ENCODE data around the gene NDUFA3. TPM values are rescaled to one million over a fixed set of nuclear protein-coding genes. Genes with fewer than 3 reads are reported as not detected.

NDUFA3 gene
- polyA plus RNA-seq, 3 donors: 84.6 to 151 (median 147) TPM

- DNase-seq (ENCODE audit: extremely low read depth in 1 of 11, low read depth in 9 of 11, low spot score in 4 of 11): no peak
These were observed 46.6 kb downstream of the NDUFA3 start for GRCh38 chr19:54149021-54149812.

DNA sequence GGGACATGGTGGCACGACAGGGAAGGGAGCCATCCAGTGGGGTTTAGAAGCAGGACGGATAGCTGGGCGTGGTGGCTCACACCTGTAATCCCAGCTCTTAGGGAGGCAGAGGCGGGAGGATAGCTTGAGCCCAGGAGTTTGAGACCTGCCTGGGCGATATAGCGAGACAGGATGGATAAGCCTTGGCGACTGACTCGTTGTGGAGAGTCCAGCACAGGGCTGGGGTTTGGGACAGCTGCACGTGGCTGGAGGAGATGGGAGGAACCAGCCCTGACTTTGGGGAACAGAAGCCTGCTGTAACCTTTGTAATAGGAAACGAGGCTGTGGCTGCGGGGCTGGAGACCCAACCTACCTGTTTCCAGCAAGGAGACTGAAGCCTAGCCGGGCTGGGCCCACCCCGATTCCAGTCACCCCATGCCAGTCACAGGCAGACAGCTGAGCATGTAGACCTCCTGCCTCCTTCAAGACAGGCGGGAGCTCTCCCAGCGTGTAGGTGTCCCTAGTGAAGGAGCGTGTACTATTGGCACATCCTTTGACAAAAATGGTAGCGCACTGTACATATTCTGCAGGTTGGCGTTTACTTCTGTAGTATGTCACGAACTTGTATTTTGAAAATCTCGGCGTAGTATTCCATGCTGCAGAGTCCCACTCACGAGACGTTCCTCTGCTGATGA is 48.8 kb downstream of the NDUFA3 start:
- no peak for DNase-seq (ENCODE audit: extremely low read depth in 1 of 11, low read depth in 9 of 11, low spot score in 4 of 11)

GRCh38 chr19:54152267-54152666 is 49.6 kb downstream of the NDUFA3 start:
- DNase-seq (ENCODE audit: extremely low read depth in 1 of 11, low read depth in 9 of 11, low spot score in 4 of 11): no peak

DNA sequence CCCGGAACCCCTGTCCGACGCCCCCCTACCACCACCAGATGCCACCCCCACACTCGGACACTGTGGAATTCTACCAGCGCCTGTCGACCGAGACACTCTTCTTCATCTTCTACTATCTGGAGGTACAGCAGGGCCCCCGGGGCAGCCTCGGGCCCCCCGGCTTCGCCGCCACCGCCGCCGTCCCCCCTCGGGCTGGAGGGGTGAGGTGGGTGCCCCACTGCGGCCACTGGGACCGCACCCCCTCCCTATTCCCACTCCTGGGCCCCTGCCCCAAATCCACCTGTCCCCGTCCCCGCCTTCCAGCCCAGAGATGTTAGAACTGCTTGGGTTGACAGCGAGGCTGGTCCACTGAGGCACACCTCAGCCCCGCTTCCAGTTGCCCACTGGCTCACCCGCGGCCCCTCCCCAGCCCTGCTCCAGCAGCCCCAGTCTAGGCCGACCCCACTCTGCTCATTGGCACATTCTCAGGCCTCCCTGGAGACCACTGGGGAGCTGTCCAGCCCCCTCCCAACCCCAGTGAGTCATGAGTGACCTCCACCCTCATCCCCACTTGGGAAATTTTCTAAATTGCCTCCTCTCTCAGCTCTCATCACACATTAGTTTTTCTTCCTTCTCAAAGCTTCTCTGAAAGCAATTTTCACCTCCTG is 50.3 kb downstream of the NDUFA3 start:
- no peak for DNase-seq (ENCODE audit: extremely low read depth in 1 of 11, low read depth in 9 of 11, low spot score in 4 of 11)

DNA sequence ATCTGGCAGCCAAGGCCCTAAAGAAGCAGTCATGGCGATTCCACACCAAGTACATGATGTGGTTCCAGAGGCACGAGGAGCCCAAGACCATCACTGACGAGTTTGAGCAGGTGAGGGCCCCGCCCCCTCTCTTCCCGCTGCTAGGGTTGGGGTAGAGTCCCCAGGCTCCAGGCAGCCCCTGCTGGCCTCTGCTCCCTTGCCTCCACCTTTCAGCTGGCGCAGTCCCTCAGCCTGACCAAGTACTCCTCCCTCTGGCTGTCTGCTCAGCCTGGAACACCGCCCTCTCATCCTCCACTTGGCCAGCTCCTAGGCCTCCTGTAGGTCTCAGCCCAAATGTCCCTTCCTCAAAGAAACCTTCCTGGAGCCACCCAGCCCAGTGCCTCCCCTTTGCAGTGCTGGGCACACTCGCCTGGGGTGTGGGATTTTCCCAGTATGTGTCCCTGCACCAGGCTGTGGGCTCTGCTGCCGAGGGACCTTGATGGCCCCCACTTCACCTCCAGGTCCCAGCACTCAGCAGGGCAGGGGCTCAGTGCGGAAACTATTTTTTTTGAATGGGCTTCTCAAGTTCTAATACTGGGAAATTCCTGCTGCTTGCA is 51.2 kb downstream of the NDUFA3 start:
- DNase-seq (ENCODE audit: extremely low read depth in 1 of 11, low read depth in 9 of 11, low spot score in 4 of 11): no peak

DNA sequence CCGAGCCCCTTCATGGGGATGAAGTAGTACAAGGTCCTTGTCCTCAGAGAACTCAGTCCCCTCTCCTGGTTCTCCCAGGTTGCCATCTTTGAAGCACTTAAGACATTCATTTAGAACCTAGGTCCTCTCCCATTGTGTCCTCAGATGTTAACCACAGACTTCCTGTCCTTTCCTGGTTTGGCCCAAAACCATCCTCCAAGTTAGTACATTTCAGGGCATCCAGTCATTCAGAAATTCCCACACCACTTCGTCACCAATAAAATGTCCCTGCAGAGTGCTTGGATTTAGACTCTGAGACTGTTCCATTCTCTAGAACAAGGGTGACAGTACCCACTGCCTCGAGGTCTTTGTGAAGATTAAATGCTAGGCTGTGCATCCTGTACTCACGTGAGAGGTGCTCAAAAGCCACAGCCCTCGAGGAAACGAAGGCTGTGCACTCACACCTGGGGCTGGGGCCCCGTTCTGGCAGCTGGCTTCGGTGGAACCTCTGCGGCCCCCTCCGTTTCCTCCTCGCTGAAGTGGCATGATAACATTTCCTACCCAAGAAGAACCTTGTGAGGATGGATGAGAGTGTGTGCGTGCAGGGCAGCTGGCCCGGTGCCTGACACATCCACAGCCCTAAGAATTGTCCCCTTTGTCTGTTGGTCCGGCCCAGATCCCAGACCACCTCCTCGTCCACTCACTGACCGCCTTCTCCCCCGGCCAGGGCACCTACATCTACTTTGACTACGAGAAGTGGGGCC is 52.1 kb downstream of the NDUFA3 start:
- no peak for DNase-seq (ENCODE audit: extremely low read depth in 1 of 11, low read depth in 9 of 11, low spot score in 4 of 11)

DNA sequence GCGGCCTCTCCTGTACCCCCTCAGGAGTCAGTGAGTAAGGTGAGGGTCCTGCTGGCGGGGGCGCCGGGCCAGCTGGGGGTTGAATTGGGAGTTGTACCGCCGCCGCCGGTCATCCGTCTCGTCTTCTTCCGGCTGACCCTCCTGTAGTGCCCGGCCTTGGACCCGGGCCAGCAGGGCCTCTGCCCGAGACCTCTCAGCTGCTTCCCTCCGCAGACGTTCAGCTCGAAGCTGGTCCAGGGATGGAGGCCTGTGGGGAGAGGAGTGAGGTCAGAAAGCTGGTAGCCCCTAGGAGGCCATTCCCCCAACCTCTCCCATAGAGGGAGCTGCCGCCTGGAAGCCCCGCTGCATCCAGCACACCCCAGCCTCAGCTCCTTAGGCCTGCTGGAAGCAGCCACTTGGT is 53.0 kb downstream of the NDUFA3 start:
- no peak for DNase-seq (ENCODE audit: extremely low read depth in 1 of 11, low read depth in 9 of 11, low spot score in 4 of 11)

DNA sequence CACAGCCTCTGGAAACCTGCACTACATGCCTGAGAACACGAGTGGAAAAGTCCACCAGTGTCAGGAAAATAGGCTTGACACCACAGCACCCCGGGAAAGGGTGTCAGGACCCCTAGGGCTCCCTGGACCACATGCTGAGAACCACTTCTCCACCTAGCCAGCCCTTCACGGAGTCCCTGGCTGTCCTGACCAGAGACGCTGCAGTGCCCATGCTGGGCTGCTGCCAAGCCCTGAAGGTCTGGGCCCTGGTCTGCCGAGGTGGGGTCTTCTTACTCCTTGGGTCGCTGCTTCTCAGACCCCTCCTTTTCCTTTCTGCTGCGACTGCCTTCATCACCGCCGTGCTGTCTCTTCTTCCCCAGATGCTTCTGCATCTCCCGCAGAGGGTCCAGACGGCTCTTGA is 53.8 kb downstream of the NDUFA3 start:
- DNase-seq (ENCODE audit: extremely low read depth in 1 of 11, low read depth in 9 of 11, low spot score in 4 of 11): no peak

DNA sequence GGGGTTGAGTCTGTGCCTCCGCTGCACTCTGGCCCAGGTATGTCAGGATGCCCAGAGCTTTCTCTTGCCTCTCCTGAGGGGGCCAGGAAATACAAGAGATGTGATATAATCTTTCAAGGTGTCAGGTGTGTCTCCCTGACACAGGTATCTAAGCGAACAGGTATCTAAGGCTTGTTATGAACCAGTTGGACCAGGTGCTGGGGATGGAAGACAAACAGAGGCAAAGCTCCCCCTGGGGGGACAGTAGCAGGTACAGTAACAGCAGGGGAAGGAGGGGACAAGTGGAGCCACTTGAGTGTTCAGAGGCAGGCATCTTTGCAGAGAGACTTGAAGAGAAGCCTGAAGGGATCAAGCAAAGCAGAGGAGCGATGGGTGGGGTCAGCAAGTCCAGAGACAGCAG is 54.3 kb downstream of the NDUFA3 start:
- DNase-seq (ENCODE audit: extremely low read depth in 1 of 11, low read depth in 9 of 11, low spot score in 4 of 11): no peak

Other genes starting within 250 kb of the NDUFA3 start
- gene MYADM, start 235.0 kb upstream of the NDUFA3 start, polyA plus RNA-seq (ENCODE audit: insufficient read length in 3 of 3): 10 to 100 TPM; 68.1 to 75.4 (median 74.2) TPM
- gene PRKCG, start 220.7 kb upstream of the NDUFA3 start, polyA plus RNA-seq (ENCODE audit: insufficient read length in 3 of 3): under 1 TPM; 0.23 to 0.80 (median 0.43) TPM
- 1 to 10 TPM in 1 of 3 donors, under 1 TPM in 2; 0.23 to 1.0 (median 0.45) TPM for gene CACNG7, start 193.6 kb upstream of the NDUFA3 start, polyA plus RNA-seq (ENCODE audit: insufficient read length in 3 of 3)
- under 1 TPM; 0.20 to 0.51 (median 0.23) TPM for gene CACNG8, start 139.9 kb upstream of the NDUFA3 start, polyA plus RNA-seq (ENCODE audit: insufficient read length in 3 of 3)
- gene CACNG6, start 111.2 kb upstream of the NDUFA3 start, polyA plus RNA-seq (ENCODE audit: insufficient read length in 3 of 3): under 1 TPM; 0.73 to 1.00 (median 0.85) TPM
- gene VSTM1, start 39.0 kb upstream of the NDUFA3 start, polyA plus RNA-seq (ENCODE audit: insufficient read length in 3 of 3): under 1 TPM in 1 of 3 donors, not detected in 2; 0.27 TPM
- gene TARM1, start 21.5 kb upstream of the NDUFA3 start, polyA plus RNA-seq (ENCODE audit: insufficient read length in 3 of 3): under 1 TPM in 2 of 3 donors, not detected in 1; 0.17 to 0.20 TPM
- under 1 TPM; 0.11 to 0.42 (median 0.27) TPM for gene OSCAR, start 2.1 kb upstream of the NDUFA3 start, polyA plus RNA-seq (ENCODE audit: insufficient read length in 3 of 3)
- gene TFPT, start 12.8 kb downstream of the NDUFA3 start, polyA plus RNA-seq (ENCODE audit: insufficient read length in 3 of 3): 10 to 100 TPM; 12.0 to 19.3 (median 18.8) TPM
- gene PRPF31, start 12.9 kb downstream of the NDUFA3 start, polyA plus RNA-seq (ENCODE audit: insufficient read length in 3 of 3): 10 to 100 TPM; 68.0 to 82.8 (median 73.0) TPM
- gene CNOT3, start 34.9 kb downstream of the NDUFA3 start, polyA plus RNA-seq (ENCODE audit: insufficient read length in 3 of 3): 10 to 100 TPM; 66.6 to 75.4 (median 75.4) TPM
- gene LENG1, start 56.9 kb downstream of the NDUFA3 start, polyA plus RNA-seq (ENCODE audit: insufficient read length in 3 of 3): 10 to 100 TPM in 1 of 3 donors, 1 to 10 TPM in 2; 7.5 to 10.5 (median 9.8) TPM
- gene TMC4, start 70.3 kb downstream of the NDUFA3 start, polyA plus RNA-seq (ENCODE audit: insufficient read length in 3 of 3): 10 to 100 TPM; 20.1 to 50.0 (median 29.2) TPM
- 10 to 100 TPM; 56.8 to 85.9 (median 80.3) TPM for gene MBOAT7, start 86.7 kb downstream of the NDUFA3 start, polyA plus RNA-seq (ENCODE audit: insufficient read length in 3 of 3)
- gene TSEN34, start 88.5 kb downstream of the NDUFA3 start, polyA plus RNA-seq (ENCODE audit: insufficient read length in 3 of 3): 10 to 100 TPM; 46.2 to 63.2 (median 60.2) TPM
- gene RPS9, start 98.0 kb downstream of the NDUFA3 start, polyA plus RNA-seq (ENCODE audit: insufficient read length in 3 of 3): 1,000 to 10,000 TPM; 1,235 to 1,695 (median 1,501) TPM
- gene LILRB3, start 120.2 kb downstream of the NDUFA3 start, polyA plus RNA-seq (ENCODE audit: insufficient read length in 3 of 3): 1 to 10 TPM; 1.0 to 3.8 (median 1.5) TPM
- under 1 TPM; 0.44 to 0.85 (median 0.47) TPM for gene LILRA6, start 139.9 kb downstream of the NDUFA3 start, polyA plus RNA-seq (ENCODE audit: insufficient read length in 3 of 3)
- gene LILRB5, start 154.4 kb downstream of the NDUFA3 start, polyA plus RNA-seq (ENCODE audit: insufficient read length in 3 of 3): 1 to 10 TPM; 1.4 to 3.7 (median 2.3) TPM
- 1 to 10 TPM in 2 of 3 donors, under 1 TPM in 1; 0.84 to 2.8 (median 1.7) TPM for gene LILRB2, start 178.3 kb downstream of the NDUFA3 start, polyA plus RNA-seq (ENCODE audit: insufficient read length in 3 of 3)
- 1 to 10 TPM in 1 of 3 donors, under 1 TPM in 2; 0.42 to 1.7 (median 0.70) TPM for gene LILRA5, start 210.3 kb downstream of the NDUFA3 start, polyA plus RNA-seq (ENCODE audit: insufficient read length in 3 of 3)
- under 1 TPM in 1 of 3 donors, not detected in 2; 0.11 TPM for gene LILRA4, start 236.3 kb downstream of the NDUFA3 start, polyA plus RNA-seq (ENCODE audit: insufficient read length in 3 of 3)